Lung (tissue), 12 donors: ENCODE results near the gene CACNA1G. TPM values are rescaled to one million over a fixed set of nuclear protein-coding genes. Genes with fewer than 3 reads are reported as not detected.

ENCODE experiments used
- ATAC-seq: fragments of 200-7000 bp; cut with Tn5 transposase; one replicate; pipeline ENCODE4 v1.9.1; 2020; ENCODE audit warnings: moderate number of reproducible peaks; ENCODE audit not compliant: insufficient read depth, low FRiP score
- DNase-seq, 3 donors: peaks; one replicate each; pipeline ENCODE4 v3.0.0-alpha.2; 2013 to 2017
- H3K27ac ChIP-seq, 2 donors: one replicate each; pipeline ENCODE4 v1.5.1; 2013; ENCODE audit warnings: mild to moderate bottlenecking in 2 of 2, moderate library complexity in 2 of 2, control low read depth in 1 of 2, inconsistent platforms in 1 of 2, low read depth in 1 of 2, low read length in 1 of 2
- H3K27me3 ChIP-seq, 3 donors: one replicate each; pipeline ENCODE4 v1.5.1; 2013; ENCODE audit warnings: low read length in 2 of 3; ENCODE audit not compliant: control insufficient read depth in 3 of 3, insufficient read depth in 3 of 3
- H3K36me3 ChIP-seq, 4 donors: one replicate each; pipeline ENCODE4 v1.5.1; 2013; ENCODE audit warnings: low read length in 4 of 4, mild to moderate bottlenecking in 1 of 4, moderate library complexity in 1 of 4; ENCODE audit not compliant: control insufficient read depth in 4 of 4, insufficient read depth in 4 of 4
- H3K4me1 ChIP-seq, 5 donors: one replicate each; pipeline ENCODE4 v1.5.1; 2013; ENCODE audit warnings: low read length in 5 of 5, mild to moderate bottlenecking in 2 of 5, moderate library complexity in 1 of 5; ENCODE audit not compliant: control insufficient read depth in 5 of 5, insufficient read depth in 5 of 5
- H3K4me3 ChIP-seq: one replicate; pipeline ENCODE4 v1.5.1; 2013; ENCODE audit warnings: mild to moderate bottlenecking, control low read depth, moderate library complexity
- H3K9ac ChIP-seq, 2 donors: one replicate each; pipeline ENCODE4 v1.5.1; 2013; ENCODE audit warnings: low read length in 2 of 2, control low read depth in 1 of 2; ENCODE audit not compliant: insufficient read depth in 1 of 2
- H3K9me3 ChIP-seq, 4 donors: one replicate each; pipeline ENCODE4 v1.5.1; 2013; ENCODE audit warnings: low read length in 3 of 4, mild to moderate bottlenecking in 1 of 4, moderate library complexity in 1 of 4; ENCODE audit not compliant: control insufficient read depth in 4 of 4, insufficient read depth in 3 of 4
- CTCF ChIP-seq: IDR thresholded peaks from 2 replicates; pipeline ENCODE4 v1.5.1; 2012; ENCODE audit warnings: mild to moderate bottlenecking; ENCODE audit errors: control extremely low read depth, extremely low read depth
- WGBS, 2 donors: extraction: QIAGEN DNeasy Blood & Tissue Kit; methylation state at CpG; one replicate each; pipeline ENCODE4 v1.1.7; 2013; 5-methylcytosine and 5-hydroxymethylcytosine counted together
- polyA plus RNA-seq, 2 donors: library from polyadenylated mRNA; stranded (reverse); fragments of 200-250 nt; gene quantifications; one replicate each; pipeline ENCODE4 v1.2.1, GENCODE V29; 2013
- total RNA-seq, 2 donors: library from RNA; depleted of rRNA in 1 of 2; stranded (reverse); fragments of >200 nt in 1 of 2; gene quantifications; one replicate each; pipeline ENCODE4 v1.2.1, GENCODE V29; 2014 to 2021
- donor health status: control.
- donor health status: control.
- donor health status: Bipolar disorder and iron deficiency.
- donor health status: healthy.
- donor health status: DM: yes; HTN: yes; CAD: no.

Gene CACNA1G
- total and polyA plus RNA-seq, 4 donors: 0.14 to 3.6 (median 0.24) TPM

GRCh38 chr17:50520483-50520882 is 40.0 kb upstream of the CACNA1G start:
- H3K9me3 ChIP-seq: no peaks in the 10 kb centered on the region
- H3K4me3 ChIP-seq: no peak overlapping the region
- H3K4me1 ChIP-seq: peaks cover 0 to 12% (median 0%) of the 10 kb centered on the region in 5 donors
- 79% methylated on average over 2 of the region's 2 CpGs for WGBS, 2 donors
- DNase-seq (no peak), ATAC-seq (no peak)
- no peak overlapping the region for H3K9ac ChIP-seq
- no peaks in the 10 kb centered on the region for H3K27me3 ChIP-seq
- TF ChIP-seq CTCF: no peak
- no peak overlapping the region for H3K27ac ChIP-seq
- peaks cover 0 to 2% (median 0%) of the 10 kb centered on the region in 4 donors for H3K36me3 ChIP-seq

- H3K4me1 ChIP-seq: peaks cover 0 to 12% (median 0%) of the 10 kb centered on the region in 5 donors
- TF ChIP-seq CTCF: no peak
- no peaks in the 10 kb centered on the region for H3K27me3 ChIP-seq
- H3K4me3 ChIP-seq: no peak overlapping the region
- WGBS, 2 donors: 58 to 73% methylated on average over 2 of the region's 2 CpGs
- no peak for ATAC-seq
- no peak overlapping the region for H3K9ac ChIP-seq
- H3K9me3 ChIP-seq: no peaks in the 10 kb centered on the region
- no peak overlapping the region for H3K27ac ChIP-seq
- DNase-seq: no peak
- peaks cover 0 to 2% (median 0%) of the 10 kb centered on the region in 4 donors for H3K36me3 ChIP-seq
Measured at GRCh38 chr17:50521514-50521913, 39.0 kb upstream of the CACNA1G start.

- no peak for DNase-seq
- WGBS, 2 donors: 93% methylated on average over 10 of the region's 10 CpGs
- Histone ChIP-seq H3K9me3 (no peaks in the 10 kb centered on the region), H3K36me3 (peaks cover 0 to 2% (median 0%) of the 10 kb centered on the region in 4 donors), H3K9ac (no peak overlapping the region), H3K27me3 (no peaks in the 10 kb centered on the region), H3K4me1 (peaks cover 0 to 12% (median 0%) of the 10 kb centered on the region in 5 donors), H3K27ac (no peak overlapping the region), H3K4me3 (no peak overlapping the region)
- TF ChIP-seq CTCF: no peak
- ATAC-seq: no peak
Measured at GRCh38 chr17:50522766-50523165, 37.7 kb upstream of the CACNA1G start.

DNA sequence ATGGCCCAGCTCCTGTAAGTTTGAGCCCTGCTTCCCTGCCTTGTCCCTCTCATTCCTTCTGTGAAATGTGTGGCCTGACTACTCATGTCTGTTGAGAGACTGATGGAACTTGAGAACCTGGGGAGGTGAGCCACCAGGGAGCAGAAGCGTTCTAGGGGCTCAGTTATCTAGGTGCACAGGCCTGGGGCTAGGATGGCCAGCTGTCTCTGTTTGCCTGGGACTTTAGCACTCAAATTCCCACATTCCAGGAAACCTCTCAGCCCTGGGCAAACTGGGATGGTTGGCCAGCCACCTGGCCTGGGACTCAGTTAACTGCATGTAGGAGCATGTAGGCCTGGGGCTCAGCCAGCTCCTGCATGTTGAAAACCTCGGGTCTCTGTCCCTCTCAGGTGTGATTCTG is 37.3 kb upstream of the CACNA1G start:
- ATAC-seq: no peak

More for the DNA sequence above, 37.3 kb upstream of the CACNA1G start:
- DNase-seq: no peak
- H3K9ac ChIP-seq: no peak overlapping the region
- no peaks in the 10 kb centered on the region for H3K9me3 ChIP-seq
- no peak for TF ChIP-seq CTCF
- H3K4me3 ChIP-seq: no peak overlapping the region
- H3K27me3 ChIP-seq: no peaks in the 10 kb centered on the region
- H3K36me3 ChIP-seq: peaks cover 0 to 2% (median 0%) of the 10 kb centered on the region in 4 donors
- no peak overlapping the region for H3K27ac ChIP-seq
- WGBS, 2 donors: 82 to 91% methylated on average over 2 of the region's 2 CpGs
- H3K4me1 ChIP-seq: peaks cover 0 to 8% (median 0%) of the 10 kb centered on the region in 5 donors
